ENCODE data around the gene FAM241A. TPM values are rescaled to one million over a fixed set of nuclear protein-coding genes. Genes with fewer than 3 reads are reported as not detected.
"Not testable (repeated sequence)": the region's sequence is repeated elsewhere in the genome, so short reads cannot be mapped to it uniquely, and the experiment has no call there.

FAM241A gene
- total RNA-seq, 1 donor from 2014 or later: 2.9 TPM

DNA sequence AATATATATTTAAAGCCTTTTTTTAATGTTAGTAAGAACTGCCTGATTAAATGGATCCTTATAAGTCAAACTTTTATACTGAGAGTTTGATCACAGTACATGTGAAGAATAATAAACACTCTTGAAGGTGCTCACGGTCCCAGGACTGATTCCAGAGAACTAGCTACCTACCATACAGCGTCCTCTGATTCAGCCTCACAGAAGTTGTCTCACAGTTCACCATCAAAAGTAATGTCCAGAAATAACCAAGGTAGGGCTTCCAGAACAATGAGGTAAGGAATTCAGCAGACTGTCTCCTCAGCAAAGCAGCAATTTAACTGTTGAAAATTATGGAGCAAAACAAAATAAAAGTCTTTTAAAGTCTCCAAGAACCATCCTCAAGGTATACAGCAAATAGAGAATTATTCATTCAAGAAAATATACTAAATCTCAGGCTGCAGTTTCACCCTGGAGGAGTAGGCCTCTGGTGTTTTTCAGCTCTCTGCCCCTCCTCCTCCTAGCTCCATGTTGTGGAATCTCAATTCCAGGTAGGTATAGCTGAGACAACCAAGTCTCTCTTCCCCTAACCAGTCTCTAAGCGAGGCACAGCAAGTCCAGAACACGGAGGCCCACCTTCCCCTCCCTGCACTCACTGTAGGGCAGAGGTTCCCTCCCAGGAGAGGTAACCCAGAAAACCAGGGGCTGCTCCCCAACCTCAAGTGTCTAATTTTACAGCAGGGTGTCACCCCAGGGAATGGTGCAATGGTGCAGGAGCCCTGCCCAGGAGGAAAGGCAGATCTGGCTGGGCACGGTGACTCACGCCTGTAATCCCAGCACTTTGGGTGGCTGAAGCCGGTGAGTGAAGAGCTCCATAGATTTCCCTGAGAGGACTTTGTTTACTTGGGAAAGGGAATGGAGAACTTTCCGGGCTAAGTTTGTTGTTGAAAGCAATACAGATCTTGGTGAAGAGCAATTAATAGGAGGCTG lies 28.6 kb downstream of the FAM241A start:
- no peak for DNase-seq

DNA sequence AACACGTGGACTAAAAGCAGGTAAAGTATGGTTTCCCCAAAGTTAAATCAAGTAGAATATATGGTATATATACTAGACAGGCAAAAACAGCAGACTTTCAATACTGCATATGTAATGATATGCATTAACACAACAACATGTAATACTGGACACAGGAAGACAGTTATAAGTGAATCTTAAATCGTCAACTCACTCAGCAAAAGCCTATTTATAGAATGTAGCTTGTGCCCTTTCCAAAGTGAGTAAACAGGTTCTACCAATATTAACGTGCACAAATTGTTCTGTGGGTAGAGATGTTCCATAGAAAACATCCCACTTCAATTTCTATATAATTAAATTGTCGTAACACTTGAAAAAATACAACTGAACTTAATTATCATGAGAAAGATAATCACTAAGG lies 30.6 kb downstream of the FAM241A start:
- DNase-seq: no peak

DNA sequence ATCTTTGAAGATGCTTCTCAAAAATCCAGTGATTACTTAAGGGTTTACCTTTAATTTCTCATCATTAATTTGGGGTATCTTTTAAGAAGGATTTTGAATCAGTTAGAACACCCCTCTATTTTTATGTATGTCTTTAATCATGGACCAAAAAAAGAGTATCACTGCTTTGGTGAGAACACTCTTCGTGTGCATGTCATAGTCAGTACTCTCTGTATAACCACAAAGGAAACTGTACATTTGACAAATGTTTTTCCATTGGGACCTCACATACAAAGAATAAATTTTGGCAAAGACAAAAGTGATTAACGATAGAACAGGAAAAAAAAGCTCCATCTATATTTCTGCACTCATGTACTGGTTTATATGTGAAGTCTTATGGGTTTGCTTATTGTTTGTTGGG lies 31.3 kb downstream of the FAM241A start:
- no peak for DNase-seq

DNA sequence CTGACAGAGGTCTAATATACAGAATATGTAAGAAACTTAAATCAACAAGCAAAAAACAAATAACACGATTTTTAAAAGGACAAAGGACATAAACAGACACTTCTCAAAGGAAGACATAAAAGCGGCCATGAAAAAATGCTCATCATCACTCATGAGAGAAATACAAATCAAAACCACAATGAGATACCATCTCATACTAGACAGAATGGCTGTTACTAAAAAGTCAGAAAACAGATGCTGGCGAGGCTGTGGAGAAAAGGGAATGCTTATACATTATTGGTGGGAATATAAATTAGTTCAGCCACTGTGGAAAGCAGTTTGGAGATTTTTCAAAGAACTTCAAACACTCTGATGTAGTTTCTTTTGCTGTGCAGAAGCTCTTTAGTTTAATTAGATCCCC lies 33.5 kb downstream of the FAM241A start:
- DNase-seq: not testable (repeated sequence)

DNA sequence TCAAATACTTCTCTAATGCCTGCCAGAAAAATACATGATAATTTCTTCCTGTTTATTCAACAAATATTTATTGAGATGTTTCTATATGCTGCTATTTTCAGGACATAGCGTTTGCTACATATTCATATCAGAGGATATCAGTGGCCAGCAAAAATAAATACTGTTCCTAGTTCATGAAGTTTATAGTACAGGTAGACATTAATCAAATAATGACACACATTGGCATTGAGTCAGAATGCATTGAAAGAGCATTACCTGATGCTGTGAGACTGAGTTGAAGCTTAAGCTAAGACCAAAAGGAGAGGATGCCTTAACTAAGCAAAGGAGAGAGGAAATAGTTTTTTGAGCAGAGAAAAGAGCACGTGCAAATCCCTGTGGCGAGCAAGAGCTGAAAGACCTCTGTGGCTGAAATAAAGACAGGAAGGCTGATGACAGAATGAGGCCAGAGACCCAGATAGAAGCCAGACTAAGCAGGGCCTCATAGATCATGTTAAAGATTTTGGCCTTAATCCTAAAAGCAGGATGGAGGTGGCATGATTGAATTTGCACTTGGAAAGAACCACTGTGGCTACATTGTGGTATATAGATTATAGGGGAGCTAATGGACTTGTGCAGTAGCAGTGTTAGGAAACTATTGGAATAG lies 36.2 kb downstream of the FAM241A start:
- DNase-seq: no peak

DNA sequence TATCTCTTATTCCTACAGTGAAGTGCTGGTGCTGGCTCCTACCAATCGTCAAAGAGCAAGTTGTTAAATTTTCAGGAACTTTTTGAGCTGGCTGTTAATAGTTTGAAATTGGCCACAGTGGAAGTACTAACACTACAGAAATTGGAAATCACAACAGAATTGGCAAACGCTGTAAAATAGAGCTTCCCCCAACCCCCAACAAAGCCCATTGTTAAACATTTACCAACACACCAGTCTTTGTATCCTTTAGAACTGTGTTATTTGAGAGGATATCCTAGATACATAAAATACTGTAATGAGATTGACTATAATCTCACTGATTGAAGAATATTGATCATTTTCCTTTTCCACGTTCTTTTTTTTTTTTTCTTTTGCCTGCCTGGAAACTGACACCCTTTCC lies 37.4 kb downstream of the FAM241A start:
- DNase-seq: no peak

DNA sequence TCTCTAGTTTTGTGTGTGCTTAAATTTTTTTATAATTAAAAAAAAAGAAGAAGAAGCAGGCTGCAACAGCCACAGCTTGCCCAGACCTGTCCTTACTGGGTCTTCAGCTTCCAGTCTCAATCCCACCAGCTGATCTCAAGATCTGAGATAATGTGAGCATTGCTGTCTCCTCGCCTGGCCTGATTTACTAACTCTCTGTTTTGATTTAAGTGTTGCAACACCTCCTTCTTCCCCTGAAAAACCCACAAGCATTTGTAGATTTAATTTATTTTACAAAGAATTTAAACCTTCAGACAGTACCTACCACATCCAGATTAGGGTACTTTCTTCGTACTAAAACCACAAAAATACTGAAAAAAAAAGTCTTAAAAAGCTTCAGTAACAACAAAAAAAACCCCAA lies 38.0 kb downstream of the FAM241A start:
- no peak for DNase-seq

DNA sequence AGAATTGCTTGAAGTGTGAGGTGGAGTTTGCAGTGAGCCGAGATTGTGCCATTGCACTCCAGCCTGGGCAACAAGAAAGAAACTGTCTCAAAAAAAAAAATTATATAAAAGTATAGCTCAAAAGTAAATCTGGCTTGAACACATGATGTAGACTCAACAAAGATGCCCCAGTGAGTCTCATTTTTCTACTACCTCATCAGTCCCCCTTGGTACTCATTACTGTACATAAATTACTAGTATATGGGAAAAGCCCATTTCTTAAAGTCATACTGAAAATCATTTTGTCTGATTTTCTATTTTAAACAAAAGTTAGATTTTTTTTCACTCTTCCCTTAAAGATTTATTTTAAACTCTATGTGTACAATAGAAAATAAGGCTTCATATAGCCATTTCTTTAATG lies 39.2 kb downstream of the FAM241A start:
- no peak for DNase-seq

DNA sequence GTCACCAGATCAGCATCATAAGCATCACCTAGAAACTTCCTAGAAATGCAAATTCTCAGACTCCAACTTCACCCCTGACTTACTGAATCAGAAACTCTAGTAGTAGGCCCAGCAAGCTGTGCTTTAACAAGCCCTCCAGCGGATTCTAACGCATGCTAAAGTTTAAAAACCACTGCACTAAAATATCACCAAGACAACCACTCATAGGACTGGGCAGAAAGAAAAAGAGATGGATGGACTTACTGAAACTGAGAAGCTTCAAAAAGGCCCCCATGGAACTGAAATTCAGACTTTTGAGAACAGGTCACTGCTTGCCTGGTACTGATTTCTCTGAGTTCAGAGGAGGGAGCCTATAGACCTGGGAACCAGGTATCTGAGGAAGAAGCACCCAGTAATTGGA lies 40.1 kb downstream of the FAM241A start:
- no peak for DNase-seq

DNA sequence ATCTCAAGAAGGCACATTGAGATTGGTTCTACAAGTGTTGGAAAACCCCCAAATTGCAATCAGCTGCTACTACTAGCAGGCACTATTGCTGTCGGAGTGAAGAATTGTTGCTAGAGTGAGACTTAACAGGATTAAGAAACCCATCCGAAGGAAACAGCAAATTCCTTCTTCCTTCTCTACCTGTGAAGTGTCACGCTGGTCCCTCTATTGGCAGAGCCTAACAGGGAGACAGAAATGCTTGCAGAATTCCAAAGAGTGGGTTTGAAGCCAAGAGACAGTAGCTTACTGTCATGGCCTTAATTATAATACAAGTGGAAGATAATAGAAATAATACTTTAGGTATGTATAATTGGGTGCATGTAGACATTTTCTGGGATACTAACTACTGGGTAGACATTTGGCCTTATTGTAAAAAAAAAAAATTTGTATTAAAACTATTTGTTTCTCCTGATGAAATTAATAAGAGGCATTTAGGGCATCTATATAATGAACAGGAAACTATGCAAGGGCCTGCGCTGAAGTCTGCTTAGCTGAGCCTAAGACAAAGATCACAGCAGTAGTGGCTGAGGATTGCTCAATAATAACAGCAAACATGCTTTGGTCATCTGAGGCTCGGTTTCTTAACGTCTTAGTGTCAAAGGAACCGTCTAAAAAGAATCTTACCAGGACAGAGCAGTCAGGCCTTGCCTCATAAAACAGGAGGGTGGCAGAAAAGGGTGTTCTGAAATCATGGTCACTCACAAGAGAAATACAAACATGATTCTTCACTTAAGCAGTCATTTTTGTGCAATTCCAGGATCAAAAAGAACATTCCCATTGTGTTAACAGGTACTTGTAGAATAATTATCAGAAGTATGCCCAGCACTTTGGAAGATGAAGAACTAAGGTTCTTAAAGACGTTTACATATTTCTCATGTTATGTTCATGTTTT lies 40.8 kb downstream of the FAM241A start:
- DNase-seq: no peak

DNA sequence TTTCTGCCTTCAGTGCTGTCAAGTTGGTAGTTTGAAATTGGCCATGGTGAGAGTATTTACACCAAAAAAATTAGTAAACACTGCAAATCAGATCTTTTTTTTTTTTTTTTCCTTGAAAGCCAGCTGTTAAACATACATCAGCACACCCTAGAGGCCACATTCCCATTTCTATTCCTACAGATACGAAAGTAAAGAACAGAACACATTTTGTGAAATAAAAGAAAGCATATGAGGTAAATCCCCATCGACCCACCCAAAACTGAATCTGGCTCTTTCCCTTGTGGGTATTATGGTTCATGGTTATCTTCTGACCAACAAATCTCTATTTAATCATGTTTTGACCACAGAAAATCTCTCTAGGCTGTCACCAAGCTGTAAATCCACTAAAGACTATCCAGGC lies 44.5 kb downstream of the FAM241A start:
- DNase-seq: peak; percentile 17

DNA sequence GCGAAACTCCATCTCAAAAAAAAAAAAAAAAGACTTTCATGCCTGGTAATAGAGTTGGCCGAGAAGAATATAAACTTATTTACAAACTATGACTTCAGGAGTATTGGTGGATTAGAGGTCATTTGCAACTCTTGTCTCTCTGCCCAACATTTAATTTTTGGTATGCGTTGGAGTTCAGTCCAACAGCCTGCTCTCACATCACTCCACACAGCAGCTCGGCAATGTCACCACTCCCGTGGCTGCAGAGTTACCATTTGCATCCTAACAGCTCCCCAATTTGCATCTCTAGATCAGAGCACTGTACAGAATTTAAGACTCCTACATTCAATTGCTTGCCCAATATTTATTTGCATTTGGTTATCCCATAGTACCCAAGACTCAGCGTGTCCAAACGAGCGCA lies 45.4 kb downstream of the FAM241A start:
- no peak for DNase-seq

DNA sequence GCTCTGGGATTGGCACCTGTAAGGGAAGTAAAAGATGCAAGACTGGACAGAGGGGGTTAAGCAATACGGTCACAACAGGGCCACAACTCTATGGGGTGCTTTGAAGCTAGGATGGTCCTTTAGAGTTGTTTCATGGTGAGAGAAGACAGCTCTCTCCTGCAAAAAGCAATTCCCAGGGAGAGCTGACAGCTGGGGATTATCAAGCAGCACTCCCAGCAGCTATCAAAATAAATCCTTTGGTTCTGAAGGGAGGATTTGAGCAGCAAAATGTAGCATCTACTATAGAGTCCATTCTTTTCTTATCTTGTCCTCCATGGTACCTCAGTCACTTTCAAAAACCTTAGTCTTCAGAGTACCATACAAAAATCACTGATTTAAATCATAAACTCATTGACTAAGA lies 51.2 kb downstream of the FAM241A start:
- no peak for DNase-seq

DNA sequence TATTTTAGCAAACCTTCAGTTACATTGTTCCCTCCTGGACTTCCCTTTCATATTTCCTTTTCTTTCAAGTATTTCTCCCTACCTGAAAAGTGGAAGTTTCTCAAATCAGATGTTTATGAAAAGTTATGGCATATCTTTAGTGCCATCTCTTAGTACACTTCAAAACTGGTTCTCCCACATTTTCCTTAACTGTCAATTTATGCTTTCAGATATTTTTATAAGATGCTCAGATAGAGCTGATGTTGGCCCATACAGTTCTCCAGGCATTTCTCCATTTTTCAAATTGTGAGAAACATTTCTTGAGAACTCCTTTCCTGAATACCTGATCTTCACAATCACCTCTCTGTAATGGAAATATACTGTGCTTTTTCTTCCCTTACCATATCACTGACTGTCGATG lies 53.8 kb downstream of the FAM241A start:
- DNase-seq: no peak

DNA sequence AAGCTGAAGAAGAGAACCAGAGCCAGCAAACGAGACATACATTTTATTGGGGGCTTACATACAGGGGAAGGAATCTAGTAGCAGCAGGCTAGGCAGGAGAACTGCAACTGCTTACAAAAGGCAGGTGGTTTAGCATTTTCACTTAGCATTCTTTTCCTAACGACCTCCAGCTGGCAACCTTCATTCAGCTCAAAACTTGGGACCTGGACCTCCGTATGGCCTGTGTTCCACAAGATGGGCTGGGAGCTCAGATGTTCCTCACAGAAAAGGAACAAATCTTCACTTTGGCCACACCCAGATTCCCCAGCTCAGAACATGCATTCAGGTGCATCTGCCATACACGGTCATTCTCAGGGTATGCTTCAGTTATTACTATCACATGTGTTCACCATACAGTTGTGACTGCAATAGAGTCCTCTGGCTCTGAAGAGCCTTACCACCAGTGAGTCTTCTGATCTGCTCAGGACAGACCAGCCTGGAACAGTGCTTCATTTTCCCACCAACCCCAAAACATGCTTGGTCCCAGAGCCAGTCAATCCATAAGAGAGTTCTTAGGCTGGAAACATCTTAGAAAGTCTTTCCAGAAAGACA lies 56.8 kb downstream of the FAM241A start:
- DNase-seq: no peak

DNA sequence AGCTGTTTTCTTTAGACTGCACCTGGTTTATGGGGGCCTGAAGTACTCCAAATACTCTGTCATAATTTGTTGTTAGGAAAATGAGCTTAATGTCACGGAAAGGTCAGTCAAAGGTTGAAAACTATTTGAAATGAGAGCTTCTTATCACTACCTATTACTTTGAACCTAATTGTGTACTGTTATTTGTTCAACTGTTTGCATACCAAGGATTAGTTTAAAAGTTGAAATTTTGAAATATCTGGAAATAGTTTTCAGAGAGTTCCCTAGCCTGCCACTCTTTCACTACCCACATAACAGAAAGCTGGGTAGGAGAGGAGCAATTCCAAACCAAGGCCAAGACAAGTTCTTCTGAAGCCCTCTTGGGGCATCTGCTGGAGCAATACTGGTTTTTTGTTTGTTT lies 58.3 kb downstream of the FAM241A start:
- no peak for DNase-seq

DNA sequence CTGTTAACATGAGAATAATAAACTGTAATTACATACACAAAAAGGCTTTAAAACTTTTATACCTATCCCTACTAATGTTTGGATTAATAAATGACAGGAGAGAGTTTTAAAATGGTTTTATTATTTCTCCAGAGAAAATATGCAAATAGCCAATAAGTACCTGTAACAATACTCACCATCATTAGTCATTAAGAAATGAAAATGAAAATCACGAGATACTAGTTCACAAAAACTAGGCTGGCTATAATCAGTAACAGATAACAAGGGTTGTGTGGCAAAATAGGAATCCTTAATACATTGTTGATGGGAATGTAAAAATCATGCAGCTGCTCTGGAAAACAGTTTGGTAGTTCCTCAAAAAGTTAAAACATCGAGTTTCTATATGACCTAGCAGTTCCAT lies 61.2 kb downstream of the FAM241A start:
- DNase-seq: no peak

DNA sequence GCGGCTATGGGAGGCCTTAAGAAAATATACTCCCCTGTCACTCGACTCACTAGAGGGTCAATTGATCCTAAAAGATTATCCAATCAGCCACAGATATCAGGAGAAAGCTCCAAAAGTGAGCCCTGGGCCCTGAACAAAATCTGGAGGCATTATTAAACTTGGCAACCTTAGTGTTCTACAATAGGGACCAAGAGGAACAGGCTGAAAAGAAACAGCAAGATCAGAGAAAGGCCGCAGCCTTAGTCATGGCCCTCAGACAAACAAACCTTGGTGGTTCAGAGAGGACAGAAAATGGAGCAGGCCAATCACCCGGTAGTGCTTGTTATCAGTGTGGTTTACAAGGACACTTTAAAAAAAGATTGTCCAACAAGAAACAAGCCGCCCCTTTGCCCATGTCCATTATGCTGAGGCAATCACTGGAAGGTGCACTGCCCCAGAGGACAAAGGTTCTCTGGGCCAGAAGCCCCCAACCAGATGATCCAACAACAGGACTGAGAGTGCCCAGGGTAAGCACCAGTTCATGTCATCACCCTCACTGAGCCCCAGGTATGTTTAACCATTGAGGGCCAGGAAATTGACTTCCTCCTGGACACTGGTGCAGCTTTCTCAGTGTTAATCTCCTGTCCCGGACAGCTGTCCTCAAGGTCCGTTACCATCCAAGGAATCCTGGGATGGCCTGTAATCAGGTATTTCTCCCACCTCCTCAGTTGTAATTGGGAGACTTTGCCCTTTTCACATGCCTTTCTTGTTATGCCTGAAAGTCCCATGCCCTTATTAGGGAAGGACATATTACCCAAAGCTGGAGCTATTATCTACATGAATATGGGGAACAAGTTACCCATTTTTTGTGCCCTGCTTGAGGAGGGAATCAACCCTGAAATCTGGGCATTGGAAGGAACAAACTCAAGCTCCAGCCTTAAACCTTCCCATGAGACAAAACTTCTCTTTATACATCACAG lies 63.2 kb downstream of the FAM241A start:
- DNase-seq: not testable (repeated sequence)

DNA sequence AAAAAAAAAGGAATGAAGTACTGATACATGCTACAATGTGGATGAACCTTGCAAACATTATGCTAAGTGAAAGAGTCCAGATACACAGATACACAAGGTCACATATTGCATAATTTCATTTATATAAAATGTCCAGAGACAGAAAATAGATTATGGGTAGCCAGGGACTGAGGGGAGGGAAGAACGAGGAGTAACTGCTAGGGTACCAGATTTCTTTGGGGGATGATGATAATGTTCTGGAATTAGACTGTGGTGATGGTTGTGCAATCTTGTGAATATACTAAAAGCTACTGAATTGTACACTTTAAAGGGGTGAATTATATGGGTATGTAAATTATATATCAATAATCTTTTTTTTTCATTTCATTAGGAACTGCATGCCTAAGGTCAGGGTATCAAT lies 65.5 kb downstream of the FAM241A start:
- no peak for DNase-seq

DNA sequence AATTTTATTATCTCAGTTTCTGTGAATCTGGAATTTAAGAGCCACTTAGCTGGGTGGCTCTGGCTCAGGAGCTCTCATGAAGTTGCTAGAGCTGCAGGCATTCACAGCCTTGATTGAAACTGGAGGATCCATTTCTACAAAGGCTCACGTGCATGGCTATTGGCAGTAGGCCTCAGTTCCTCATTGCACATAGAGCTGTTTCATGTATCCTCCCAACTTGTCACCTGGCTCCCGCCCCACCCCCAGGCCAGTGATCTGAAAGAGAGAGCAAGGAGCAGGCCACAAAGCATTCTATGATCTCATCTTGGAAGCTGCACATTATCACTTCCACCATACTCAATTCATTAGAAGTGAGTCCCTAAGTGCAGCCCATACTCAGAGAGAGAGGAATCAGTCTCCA lies 67.8 kb downstream of the FAM241A start:
- DNase-seq: no peak

DNA sequence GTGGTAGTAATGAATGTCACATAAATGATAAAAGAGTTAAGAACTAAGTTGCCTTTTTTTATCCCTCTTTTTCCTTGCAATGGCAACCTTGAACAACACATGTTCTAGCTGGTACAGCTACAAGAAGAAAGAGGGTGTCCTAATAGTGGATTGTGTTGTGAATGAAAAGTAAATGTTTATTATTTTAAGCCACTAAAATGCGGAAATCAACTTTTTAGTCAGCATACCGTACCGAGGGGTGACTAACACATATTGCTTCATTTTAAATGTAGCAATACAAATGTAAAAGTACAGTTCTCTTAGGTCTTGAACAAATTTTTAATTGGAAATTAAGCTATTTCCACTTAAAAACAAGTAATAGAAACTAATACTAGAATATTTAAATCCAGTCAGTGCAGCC lies 68.6 kb downstream of the FAM241A start:
- DNase-seq: no peak
